Measurements from ENCODE around the gene SLC26A6.

- TF ChIP-seq, protein P1, sequence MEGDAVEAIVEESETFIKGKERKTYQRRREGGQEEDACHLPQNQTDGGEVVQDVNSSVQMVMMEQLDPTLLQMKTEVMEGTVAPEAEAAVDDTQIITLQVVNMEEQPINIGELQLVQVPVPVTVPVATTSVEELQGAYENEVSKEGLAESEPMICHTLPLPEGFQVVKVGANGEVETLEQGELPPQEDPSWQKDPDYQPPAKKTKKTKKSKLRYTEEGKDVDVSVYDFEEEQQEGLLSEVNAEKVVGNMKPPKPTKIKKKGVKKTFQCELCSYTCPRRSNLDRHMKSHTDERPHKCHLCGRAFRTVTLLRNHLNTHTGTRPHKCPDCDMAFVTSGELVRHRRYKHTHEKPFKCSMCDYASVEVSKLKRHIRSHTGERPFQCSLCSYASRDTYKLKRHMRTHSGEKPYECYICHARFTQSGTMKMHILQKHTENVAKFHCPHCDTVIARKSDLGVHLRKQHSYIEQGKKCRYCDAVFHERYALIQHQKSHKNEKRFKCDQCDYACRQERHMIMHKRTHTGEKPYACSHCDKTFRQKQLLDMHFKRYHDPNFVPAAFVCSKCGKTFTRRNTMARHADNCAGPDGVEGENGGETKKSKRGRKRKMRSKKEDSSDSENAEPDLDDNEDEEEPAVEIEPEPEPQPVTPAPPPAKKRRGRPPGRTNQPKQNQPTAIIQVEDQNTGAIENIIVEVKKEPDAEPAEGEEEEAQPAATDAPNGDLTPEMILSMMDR (IDR thresholded peaks at IDR 0.05; ENCODE audit: insufficient read depth, low read length), result no peak
- TF ChIP-seq POLR2AphosphoS5 (IDR thresholded peaks at IDR 0.05; ENCODE audit: low read depth), result no peak
Observed at GRCh38 chr3:48581621-48582481, 53.4 kb downstream of the SLC26A6 start.
